ENCODE results near the gene ZSWIM7.

- TF ChIP-seq CTCF (conservative IDR thresholded peaks at IDR 0.05) (no peak), ZFX (IDR thresholded peaks at IDR 0.05) (no peak)
These were observed 35.8 kb downstream of the ZSWIM7 start for GRCh38 chr17:15963670-15964110.

Measured in C4-2B (cell line).